ENCODE measurements around the gene ROBO2. TPM values are rescaled to one million over a fixed set of nuclear protein-coding genes. Genes with fewer than 3 reads are reported as not detected.

The ROBO2 gene
- total RNA-seq, 2 donors from 2014 or later: not detected

- Mint-ChIP-seq H3K9me3 (peaks cover 16% of the 10 kb centered on the region), H3K27ac (no peak overlapping the region), H3K4me3 (no peak overlapping the region), H3K27me3 (no peaks in the 10 kb centered on the region), H3K4me1 (ENCODE audit: low read depth in 2 of 2) (no peaks in the 10 kb centered on the region), H3K36me3 (peaks cover 18% of the 10 kb centered on the region)
- DNase-seq (ENCODE audit: low spot score): no peak
- no peak for ATAC-seq
These were observed 449.3 kb downstream of the ROBO2 start for GRCh38 chr3:77489216-77489615.

GRCh38 chr3:77491961-77492360, 452.1 kb downstream of the ROBO2 start:
- no peak for DNase-seq (ENCODE audit: low spot score)
- Mint-ChIP-seq H3K36me3 (peaks cover 8% of the 10 kb centered on the region), H3K9me3 (peaks cover 8% of the 10 kb centered on the region), H3K4me3 (no peak overlapping the region), H3K27ac (no peak overlapping the region), H3K4me1 (ENCODE audit: low read depth in 2 of 2) (no peaks in the 10 kb centered on the region), H3K27me3 (no peaks in the 10 kb centered on the region)
- ATAC-seq: no peak

- no peak overlapping the region for H3K4me3 Mint-ChIP-seq
- no peaks in the 10 kb centered on the region for H3K27me3 Mint-ChIP-seq
- no peak for DNase-seq (ENCODE audit: low spot score)
- no peak for ATAC-seq
- no peak overlapping the region for H3K27ac Mint-ChIP-seq
- H3K36me3 Mint-ChIP-seq: no peaks in the 10 kb centered on the region
- peaks cover 8% of the 10 kb centered on the region for H3K9me3 Mint-ChIP-seq
- H3K4me1 Mint-ChIP-seq (ENCODE audit: low read depth in 2 of 2): no peaks in the 10 kb centered on the region
These were observed 460.8 kb downstream of the ROBO2 start for GRCh38 chr3:77500721-77501120.

- H3K27ac Mint-ChIP-seq: no peak overlapping the region
- ATAC-seq (no peak), DNase-seq (ENCODE audit: low spot score) (no peak)
- H3K9me3 Mint-ChIP-seq: peaks cover 3% of the 10 kb centered on the region
- H3K36me3 Mint-ChIP-seq: no peaks in the 10 kb centered on the region
- H3K27me3 Mint-ChIP-seq: no peaks in the 10 kb centered on the region
- no peak overlapping the region for H3K4me3 Mint-ChIP-seq
- no peaks in the 10 kb centered on the region for H3K4me1 Mint-ChIP-seq (ENCODE audit: low read depth in 2 of 2)
These were observed 466.5 kb downstream of the ROBO2 start for GRCh38 chr3:77506384-77506783.

GRCh38 chr3:77513542-77513941, 473.6 kb downstream of the ROBO2 start:
- Mint-ChIP-seq H3K36me3 (no peaks in the 10 kb centered on the region), H3K27ac (no peak overlapping the region), H3K4me1 (ENCODE audit: low read depth in 2 of 2) (no peaks in the 10 kb centered on the region), H3K9me3 (peaks cover 16% of the 10 kb centered on the region), H3K27me3 (no peaks in the 10 kb centered on the region), H3K4me3 (no peak overlapping the region)
- DNase-seq (ENCODE audit: low spot score) (no peak), ATAC-seq (no peak)

- DNase-seq (ENCODE audit: low spot score) (no peak), ATAC-seq (no peak)
- Mint-ChIP-seq H3K9me3 (peaks cover 16% of the 10 kb centered on the region), H3K27ac (no peak overlapping the region), H3K36me3 (no peaks in the 10 kb centered on the region), H3K4me1 (ENCODE audit: low read depth in 2 of 2) (no peaks in the 10 kb centered on the region), H3K4me3 (no peak overlapping the region), H3K27me3 (no peaks in the 10 kb centered on the region)
These were observed 474.9 kb downstream of the ROBO2 start for GRCh38 chr3:77514766-77515165.

GRCh38 chr3:77524463-77524862, 484.6 kb downstream of the ROBO2 start:
- H3K27me3 Mint-ChIP-seq: no peaks in the 10 kb centered on the region
- ATAC-seq: no peak
- DNase-seq (ENCODE audit: low spot score): no peak

GRCh38 chr3:77524946-77525682, 485.2 kb downstream of the ROBO2 start:
- Mint-ChIP-seq H3K4me3 (no peak overlapping the region), H3K4me1 (ENCODE audit: low read depth in 2 of 2) (no peaks in the 10 kb centered on the region), H3K36me3 (peaks cover 5% of the 10 kb centered on the region), H3K9me3 (peaks cover 16% of the 10 kb centered on the region), H3K27me3 (no peaks in the 10 kb centered on the region), H3K27ac (no peak overlapping the region)
- ATAC-seq: no peak
- no peak for DNase-seq (ENCODE audit: low spot score)

More at GRCh38 chr3:77524463-77524862, 484.6 kb downstream of the ROBO2 start:
- Mint-ChIP-seq H3K4me3 (no peak overlapping the region), H3K9me3 (peaks cover 16% of the 10 kb centered on the region), H3K36me3 (peaks cover 5% of the 10 kb centered on the region), H3K4me1 (ENCODE audit: low read depth in 2 of 2) (no peaks in the 10 kb centered on the region), H3K27ac (no peak overlapping the region)

- Mint-ChIP-seq H3K4me1 (ENCODE audit: low read depth in 2 of 2) (no peaks in the 10 kb centered on the region), H3K36me3 (peaks cover 5% of the 10 kb centered on the region), H3K27ac (no peak overlapping the region), H3K4me3 (no peak overlapping the region), H3K27me3 (no peaks in the 10 kb centered on the region), H3K9me3 (peaks cover 16% of the 10 kb centered on the region)
- ATAC-seq (no peak), DNase-seq (ENCODE audit: low spot score) (no peak)
These were observed 486.7 kb downstream of the ROBO2 start for GRCh38 chr3:77526573-77527113.

GRCh38 chr3:77529522-77529921, 489.6 kb downstream of the ROBO2 start:
- Mint-ChIP-seq H3K4me3 (no peak overlapping the region), H3K4me1 (ENCODE audit: low read depth in 2 of 2) (no peaks in the 10 kb centered on the region), H3K27me3 (no peaks in the 10 kb centered on the region), H3K36me3 (peaks cover 10% of the 10 kb centered on the region), H3K9me3 (peaks cover 10% of the 10 kb centered on the region), H3K27ac (no peak overlapping the region)
- ATAC-seq (no peak), DNase-seq (ENCODE audit: low spot score) (no peak)

- Mint-ChIP-seq H3K4me3 (no peak overlapping the region), H3K4me1 (ENCODE audit: low read depth in 2 of 2) (no peaks in the 10 kb centered on the region), H3K9me3 (peaks cover 8% of the 10 kb centered on the region), H3K27ac (no peak overlapping the region), H3K27me3 (no peaks in the 10 kb centered on the region), H3K36me3 (peaks cover 10% of the 10 kb centered on the region)
- DNase-seq (ENCODE audit: low spot score) (no peak), ATAC-seq (no peak)
These were observed 491.0 kb downstream of the ROBO2 start for GRCh38 chr3:77530870-77531269.

- ATAC-seq (no peak), DNase-seq (ENCODE audit: low spot score) (no peak)
- Mint-ChIP-seq H3K36me3 (peaks cover 5% of the 10 kb centered on the region), H3K9me3 (peaks cover 13% of the 10 kb centered on the region), H3K27me3 (no peaks in the 10 kb centered on the region), H3K4me1 (ENCODE audit: low read depth in 2 of 2) (no peaks in the 10 kb centered on the region), H3K4me3 (no peak overlapping the region), H3K27ac (no peak overlapping the region)
These were observed 495.2 kb downstream of the ROBO2 start for GRCh38 chr3:77535116-77535515.

GRCh38 chr3:77536038-77536775, 496.3 kb downstream of the ROBO2 start:
- peaks cover 16% of the 10 kb centered on the region for H3K9me3 Mint-ChIP-seq
- no peaks in the 10 kb centered on the region for H3K27me3 Mint-ChIP-seq
- no peaks in the 10 kb centered on the region for H3K4me1 Mint-ChIP-seq (ENCODE audit: low read depth in 2 of 2)
- H3K4me3 Mint-ChIP-seq: no peak overlapping the region
- no peak overlapping the region for H3K27ac Mint-ChIP-seq
- peaks cover 5% of the 10 kb centered on the region for H3K36me3 Mint-ChIP-seq
- ATAC-seq: no peak
- DNase-seq (ENCODE audit: low spot score): no peak

GRCh38 chr3:77539014-77539413, 499.1 kb downstream of the ROBO2 start:
- Mint-ChIP-seq H3K27me3 (no peaks in the 10 kb centered on the region), H3K4me1 (ENCODE audit: low read depth in 2 of 2) (no peaks in the 10 kb centered on the region), H3K9me3 (peaks cover 16% of the 10 kb centered on the region), H3K36me3 (no peaks in the 10 kb centered on the region), H3K27ac (no peak overlapping the region), H3K4me3 (no peak overlapping the region)
- no peak for ATAC-seq
- no peak for DNase-seq (ENCODE audit: low spot score)
